Measurements from ENCODE around the gene AMIGO3.

The AMIGO3 gene

GRCh38 chr3:49716169-49716568 is 3.3 kb downstream of the AMIGO3 start:
- no peak overlapping the region for H3K4me3 ChIP-seq (ENCODE audit: low read depth, low read length)
- TF ChIP-seq CTCF (IDR thresholded peaks at IDR 0.05; ENCODE audit: low read depth, low read length) = no peak

- no peak for TF ChIP-seq CTCF (IDR thresholded peaks at IDR 0.05; ENCODE audit: low read depth, low read length)
- H3K4me3 ChIP-seq (ENCODE audit: low read depth, low read length) = no peak overlapping the region
These were observed 3.8 kb downstream of the AMIGO3 start for GRCh38 chr3:49715611-49716121.

DNA sequence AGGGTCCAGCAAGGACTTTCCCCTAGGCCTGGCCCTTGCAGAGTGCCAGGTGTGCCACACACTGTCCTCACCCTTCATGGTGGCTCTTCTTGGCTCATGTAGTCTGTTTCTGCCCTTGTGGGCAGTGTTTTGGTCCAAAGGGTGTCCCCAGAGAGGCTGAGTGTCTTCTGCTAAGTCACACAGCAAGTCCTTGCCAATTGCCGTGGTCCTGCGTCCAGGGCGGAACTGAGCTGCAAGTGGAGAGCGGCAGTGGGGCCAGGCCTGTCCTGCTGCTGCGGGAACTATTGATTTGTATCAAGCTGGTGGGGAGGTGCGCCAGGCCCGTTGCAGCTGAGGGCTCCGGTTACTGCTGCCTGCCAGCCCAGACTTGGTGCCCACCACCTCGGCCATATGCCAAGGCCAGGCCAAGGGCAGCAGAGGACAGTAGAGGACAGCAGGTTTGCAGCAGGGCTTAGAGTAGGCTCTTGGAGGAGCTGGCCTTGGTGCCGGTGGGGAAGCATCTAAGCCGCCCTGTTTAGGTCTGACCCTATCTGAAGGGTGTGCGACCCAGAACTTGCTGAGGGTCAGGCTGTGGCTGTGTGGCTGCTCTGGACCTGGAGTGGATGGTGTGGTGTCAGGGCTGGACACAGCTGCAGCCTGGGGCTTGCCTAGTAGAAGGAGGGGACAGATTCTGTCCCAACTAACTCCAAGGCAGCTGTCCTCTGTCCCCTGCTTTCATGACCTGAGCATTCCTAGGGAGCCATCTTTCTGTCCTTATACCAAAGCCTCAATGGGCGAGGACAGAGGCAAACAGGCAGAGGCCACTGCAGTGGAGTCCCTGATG is 4.5 kb downstream of the AMIGO3 start:
- H3K4me3 ChIP-seq (ENCODE audit: low read depth, low read length) = no peak overlapping the region
- TF ChIP-seq CTCF (IDR thresholded peaks at IDR 0.05; ENCODE audit: low read depth, low read length) = no peak

GRCh38 chr3:49713336-49714105 is 6.0 kb downstream of the AMIGO3 start:
- TF ChIP-seq CTCF (IDR thresholded peaks at IDR 0.05; ENCODE audit: low read depth, low read length) = no peak
- H3K4me3 ChIP-seq (ENCODE audit: low read depth, low read length) = no peak overlapping the region

GRCh38 chr3:49712631-49713317 is 6.7 kb downstream of the AMIGO3 start:
- H3K4me3 ChIP-seq (ENCODE audit: low read depth, low read length) = no peak overlapping the region
- no peak for TF ChIP-seq CTCF (IDR thresholded peaks at IDR 0.05; ENCODE audit: low read depth, low read length)

GRCh38 chr3:49712166-49712565 is 7.3 kb downstream of the AMIGO3 start:
- TF ChIP-seq CTCF (IDR thresholded peaks at IDR 0.05; ENCODE audit: low read depth, low read length) = no peak
- H3K4me3 ChIP-seq (ENCODE audit: low read depth, low read length) = no peak overlapping the region

Measured in WI38 (cell line).